Osteoblast (primary cell): ENCODE results near the gene LRRTM4. TPM values are rescaled to one million over a fixed set of nuclear protein-coding genes. Genes with fewer than 3 reads are reported as not detected.
"Not testable (repeated sequence)": the region's sequence is repeated elsewhere in the genome, so short reads cannot be mapped to it uniquely, and the experiment has no call there.

Experiments
- DNase-seq: peaks from one replicate; pipeline ENCODE4 v3.0.0; 2011; ENCODE audit warnings: low spot score, mixed read lengths; ENCODE audit not compliant: insufficient read length; ENCODE audit errors: missing footprints
- H2AFZ ChIP-seq: 2 replicates; pipeline ENCODE4 v1.6.0; 2011; ENCODE audit warnings: mild to moderate bottlenecking, low read length
- H3K27ac ChIP-seq: 2 replicates; pipeline ENCODE4 v1.5.1; 2011; ENCODE audit warnings: mild to moderate bottlenecking, low read depth, low read length, moderate library complexity
- H3K27me3 ChIP-seq: 2 replicates; pipeline ENCODE4 v1.6.0; 2012; ENCODE audit warnings: mild to moderate bottlenecking, control low read depth, inconsistent platforms, low read length, moderate library complexity; ENCODE audit not compliant: insufficient read depth
- H3K36me3 ChIP-seq: 2 replicates; pipeline ENCODE4 v1.5.1; 2011; ENCODE audit warnings: mild to moderate bottlenecking, low read length, control low read depth, moderate library complexity; ENCODE audit not compliant: insufficient read depth
- H3K4me1 ChIP-seq: 2 replicates; pipeline ENCODE4 v1.5.1; 2011; ENCODE audit warnings: mild to moderate bottlenecking, low read length, control low read depth, moderate library complexity; ENCODE audit not compliant: insufficient read depth
- H3K4me2 ChIP-seq: 2 replicates; pipeline ENCODE4 v1.6.0; 2011; ENCODE audit warnings: mild to moderate bottlenecking, low read length; ENCODE audit not compliant: insufficient read depth
- H3K4me3 ChIP-seq: fragments of 200-600 bp; sonication (generic); 3 replicates; pipeline ENCODE4 v1.5.1; 2012; ENCODE audit warnings: mild to moderate bottlenecking, low read length, inconsistent platforms; ENCODE audit not compliant: insufficient read depth
- H3K79me2 ChIP-seq: 2 replicates; pipeline ENCODE4 v1.6.0; 2012; ENCODE audit warnings: mild to moderate bottlenecking, low read length, control low read depth, inconsistent platforms; ENCODE audit not compliant: insufficient read depth
- H3K9me3 ChIP-seq: 2 replicates; pipeline ENCODE4 v1.5.1; 2011; ENCODE audit warnings: low read depth, low read length, control low read depth
- H4K20me1 ChIP-seq: 2 replicates; pipeline ENCODE4 v1.6.0; 2012; ENCODE audit warnings: mild to moderate bottlenecking, low read length, control low read depth; ENCODE audit not compliant: insufficient read depth
- total RNA-seq: library from RNA; depleted of rRNA; stranded (reverse); fragments of >200 nt; gene quantifications from 2 replicates; pipeline ENCODE4 v1.2.3, GENCODE V29; 2012
- TF ChIP-seq, protein P1 (sequence below): IDR thresholded peaks from 2 replicates; pipeline ENCODE4 v1.5.1; 2011; ENCODE audit warnings: mild to moderate bottlenecking, low read depth, low read length, moderate library complexity; ENCODE audit errors: extremely low read depth

Gene LRRTM4
- total RNA-seq, 1 donor: not detected

DNA sequence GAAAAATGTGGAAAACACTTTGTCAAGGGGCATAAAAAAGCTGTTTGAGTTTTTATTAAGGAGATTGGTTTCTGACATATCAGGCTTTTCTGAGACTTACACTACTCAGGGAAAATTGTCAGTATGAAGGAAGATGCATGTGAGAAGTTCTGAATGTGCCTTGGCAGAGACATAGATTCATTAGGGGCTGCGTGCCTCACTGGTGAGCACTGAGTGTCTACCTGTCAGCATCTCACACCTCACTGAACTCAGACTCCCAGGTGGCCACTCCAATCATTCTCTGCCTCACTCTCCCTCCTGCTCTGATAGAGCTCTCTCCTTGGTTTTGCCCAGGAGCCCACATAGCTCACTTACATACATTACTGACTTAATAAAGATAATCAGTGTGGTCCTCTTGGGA is 372.6 kb downstream of the LRRTM4 start:
- no peaks in the 10 kb centered on the region for H3K27me3 ChIP-seq
- no peaks in the 10 kb centered on the region for H3K4me1 ChIP-seq
- no peak overlapping the region for H3K27ac ChIP-seq
- H3K4me2 ChIP-seq: no peak overlapping the region
- TF ChIP-seq, protein P1, sequence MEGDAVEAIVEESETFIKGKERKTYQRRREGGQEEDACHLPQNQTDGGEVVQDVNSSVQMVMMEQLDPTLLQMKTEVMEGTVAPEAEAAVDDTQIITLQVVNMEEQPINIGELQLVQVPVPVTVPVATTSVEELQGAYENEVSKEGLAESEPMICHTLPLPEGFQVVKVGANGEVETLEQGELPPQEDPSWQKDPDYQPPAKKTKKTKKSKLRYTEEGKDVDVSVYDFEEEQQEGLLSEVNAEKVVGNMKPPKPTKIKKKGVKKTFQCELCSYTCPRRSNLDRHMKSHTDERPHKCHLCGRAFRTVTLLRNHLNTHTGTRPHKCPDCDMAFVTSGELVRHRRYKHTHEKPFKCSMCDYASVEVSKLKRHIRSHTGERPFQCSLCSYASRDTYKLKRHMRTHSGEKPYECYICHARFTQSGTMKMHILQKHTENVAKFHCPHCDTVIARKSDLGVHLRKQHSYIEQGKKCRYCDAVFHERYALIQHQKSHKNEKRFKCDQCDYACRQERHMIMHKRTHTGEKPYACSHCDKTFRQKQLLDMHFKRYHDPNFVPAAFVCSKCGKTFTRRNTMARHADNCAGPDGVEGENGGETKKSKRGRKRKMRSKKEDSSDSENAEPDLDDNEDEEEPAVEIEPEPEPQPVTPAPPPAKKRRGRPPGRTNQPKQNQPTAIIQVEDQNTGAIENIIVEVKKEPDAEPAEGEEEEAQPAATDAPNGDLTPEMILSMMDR: no peak
- no peaks in the 10 kb centered on the region for H3K79me2 ChIP-seq
- no peaks in the 10 kb centered on the region for H4K20me1 ChIP-seq
- no peaks in the 10 kb centered on the region for H3K36me3 ChIP-seq
- H3K9me3 ChIP-seq: peaks cover 3% of the 10 kb centered on the region
- no peak overlapping the region for H2AFZ ChIP-seq
- H3K4me3 ChIP-seq: no peak overlapping the region
- no peak for DNase-seq

DNA sequence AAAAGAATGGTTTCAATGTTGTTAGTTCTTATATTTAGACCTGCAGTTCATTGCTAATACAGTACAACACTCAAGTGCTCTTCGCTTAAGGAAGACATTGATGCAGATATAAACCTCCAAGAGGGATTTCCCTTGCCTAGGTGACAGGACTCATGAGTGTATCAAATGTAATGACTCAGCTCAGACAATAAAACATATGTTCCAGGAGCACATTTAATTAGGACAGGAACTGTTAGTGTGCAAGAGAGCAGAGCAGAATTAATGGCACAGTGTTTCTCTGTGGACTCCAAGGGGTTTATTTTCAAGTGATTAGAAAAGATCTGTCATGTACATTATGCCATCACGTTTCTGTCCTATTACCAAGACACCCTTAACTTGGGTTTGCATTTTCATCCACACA is 375.0 kb downstream of the LRRTM4 start:
- H3K4me3 ChIP-seq: no peak overlapping the region
- H3K27me3 ChIP-seq: no peaks in the 10 kb centered on the region
- H3K9me3 ChIP-seq: peaks cover 3% of the 10 kb centered on the region
- no peak overlapping the region for H3K4me2 ChIP-seq
- no peaks in the 10 kb centered on the region for H3K4me1 ChIP-seq
- no peaks in the 10 kb centered on the region for H3K36me3 ChIP-seq
- no peaks in the 10 kb centered on the region for H3K79me2 ChIP-seq
- no peak overlapping the region for H3K27ac ChIP-seq
- TF ChIP-seq, protein P1: no peak
- no peak overlapping the region for H2AFZ ChIP-seq
- H4K20me1 ChIP-seq: no peaks in the 10 kb centered on the region
- DNase-seq: no peak

DNA sequence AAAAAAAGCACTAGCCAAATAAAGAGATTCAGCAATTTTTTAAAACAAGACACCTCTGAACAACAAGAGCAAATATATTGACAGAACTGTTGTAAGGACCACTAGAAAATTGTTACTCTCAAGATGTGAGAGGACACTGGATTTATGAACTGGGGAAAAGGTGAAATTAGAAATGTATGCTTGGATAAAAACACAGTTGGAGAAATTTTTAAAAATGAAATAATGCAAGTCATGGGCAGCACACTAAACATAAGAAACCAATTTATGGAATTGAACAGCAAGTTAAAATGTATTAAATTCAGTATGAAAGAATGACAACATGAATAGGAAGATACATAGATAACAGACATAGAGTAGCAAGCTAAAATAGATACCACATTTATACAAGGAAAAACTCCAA is 377.4 kb downstream of the LRRTM4 start:
- Histone ChIP-seq H3K27ac (no peak overlapping the region), H3K4me2 (no peak overlapping the region), H3K4me3 (no peak overlapping the region), H4K20me1 (no peaks in the 10 kb centered on the region), H3K9me3 (peaks cover 3% of the 10 kb centered on the region), H3K4me1 (no peaks in the 10 kb centered on the region), H3K27me3 (no peaks in the 10 kb centered on the region), H2AFZ (no peak overlapping the region), H3K79me2 (no peaks in the 10 kb centered on the region), H3K36me3 (no peaks in the 10 kb centered on the region)
- TF ChIP-seq, protein P1: no peak
- no peak for DNase-seq

DNA sequence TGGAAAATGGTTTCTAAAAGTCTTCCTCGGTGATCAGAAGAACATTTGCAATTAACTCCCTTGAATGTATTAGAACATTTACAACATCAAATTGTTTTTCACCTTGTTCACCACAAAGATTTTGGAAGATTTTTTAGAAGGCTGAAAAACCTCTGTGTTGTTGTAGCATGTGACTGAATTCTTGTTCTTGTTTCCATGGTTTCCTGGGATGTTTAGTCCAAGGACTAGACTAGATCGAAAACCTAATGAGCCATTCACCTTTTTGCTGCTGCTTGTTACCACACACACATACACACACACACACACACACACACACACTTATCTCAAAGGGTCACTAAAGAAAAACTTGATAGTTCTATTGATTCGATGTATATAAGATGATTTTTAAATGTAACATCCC is 380.0 kb downstream of the LRRTM4 start:
- Histone ChIP-seq H3K4me1 (no peaks in the 10 kb centered on the region), H3K36me3 (no peaks in the 10 kb centered on the region), H2AFZ (no peak overlapping the region), H3K9me3 (no peaks in the 10 kb centered on the region), H4K20me1 (no peaks in the 10 kb centered on the region), H3K79me2 (no peaks in the 10 kb centered on the region), H3K4me3 (no peak overlapping the region), H3K27me3 (no peaks in the 10 kb centered on the region), H3K4me2 (no peak overlapping the region), H3K27ac (no peak overlapping the region)
- no peak for DNase-seq
- TF ChIP-seq, protein P1: no peak

DNA sequence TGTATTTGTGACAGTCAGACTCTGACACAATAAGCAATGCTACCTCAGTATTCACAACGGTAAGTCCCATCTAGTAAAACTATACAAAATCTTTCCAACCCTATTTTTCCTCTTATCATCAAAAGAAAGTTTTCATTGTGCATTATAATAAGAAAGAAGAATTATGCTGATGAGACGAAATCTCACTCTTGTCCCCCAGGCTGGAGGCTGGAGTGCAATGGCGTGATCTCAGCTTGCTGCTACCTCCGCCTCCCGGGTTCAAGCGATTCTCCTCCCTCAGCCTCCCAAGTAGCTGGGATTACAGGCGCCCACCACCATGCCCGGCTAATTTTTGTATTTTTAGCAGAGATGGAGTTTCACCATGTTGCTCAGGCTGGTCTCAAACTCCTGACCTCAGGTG is 393.7 kb downstream of the LRRTM4 start:
- H3K4me2 ChIP-seq, H4K20me1 ChIP-seq, H3K4me1 ChIP-seq, H3K27me3 ChIP-seq, DNase-seq, H3K36me3 ChIP-seq, H2AFZ ChIP-seq, H3K27ac ChIP-seq, H3K4me3 ChIP-seq, H3K9me3 ChIP-seq, H3K79me2 ChIP-seq: not testable (repeated sequence)
